Mucosa of descending colon (tissue), 3 donors: ENCODE measurements around the gene B3GNT9. TPM values are rescaled to one million over a fixed set of nuclear protein-coding genes. Genes with fewer than 3 reads are reported as not detected.
"Not testable (repeated sequence)": the region's sequence is repeated elsewhere in the genome, so short reads cannot be mapped to it uniquely, and the experiment has no call there.

ENCODE experiments used
- ATAC-seq: fragments of 200-7000 bp; cut with Tn5 transposase; one replicate; pipeline ENCODE4 v1.9.1; 2020; ENCODE audit warnings: mild to moderate bottlenecking, moderate library complexity
- DNase-seq, 3 donors: peaks; one replicate each; pipeline ENCODE4 v3.0.0-alpha.2; 2020
- H3K36me3 ChIP-seq: fragments of 200-600 bp; one replicate; pipeline ENCODE4 v1.8.0; 2021; ENCODE audit warnings: low read depth, mild to moderate bottlenecking
- H3K4me1 ChIP-seq: fragments of 200-600 bp; one replicate; pipeline ENCODE4 v1.8.0; 2021; ENCODE audit warnings: low read depth, mild to moderate bottlenecking
- H3K4me3 ChIP-seq: fragments of 200-600 bp; one replicate; pipeline ENCODE4 v1.8.0; 2021; ENCODE audit warnings: mild to moderate bottlenecking
- H3K9me3 ChIP-seq: fragments of 200-600 bp; one replicate; pipeline ENCODE4 v1.8.0; 2021; ENCODE audit warnings: mild to moderate bottlenecking
- CTCF ChIP-seq: fragments of 200-600 bp; IDR thresholded peaks from one replicate; pipeline ENCODE4 v1.8.0; 2022; ENCODE audit warnings: antibody characterized with exemption, mild to moderate bottlenecking
- intact Hi-C, 2 donors: fragments of 100-400 bp; cut with DNase I in 1 of 2; cut with micrococcal nuclease in 1 of 2; formaldehyde crosslinking; loops; one replicate each; pipeline versions ENCODE4 v1.11.0 to v1.11.1; 2022; cut with DNase I, micrococcal nuclease
- total RNA-seq, 3 donors: library from RNA; stranded (reverse); fragmentation: NEBNext Ultra II Directional in 2 of 3; extraction: Animal tissue kit (Norgen Biotek cat#: 25700) in 2 of 3; gene quantifications; one replicate each; pipeline versions ENCODE4 v1.2.1 to v1.2.4, GENCODE V29; 2021 to 2023
- donor health status: DM: no; HTN: no; CAD: no; lungs with moderate emphysema.
- donor health status: DM: no; HTN: no; CAD: no.
- donor health status: DM: no; HTN: yes; CAD: no.

Gene B3GNT9
- total RNA-seq, 3 donors from 2014 or later: 1.5 to 8.4 (median 4.0) TPM

GRCh38 chr16:67128887-67129286 is 21.9 kb downstream of the B3GNT9 start:
- no peak for TF ChIP-seq CTCF
- no peaks in the 10 kb centered on the region for H3K36me3 ChIP-seq

GRCh38 chr16:67128417-67128816 is 22.4 kb downstream of the B3GNT9 start:
- intact Hi-C loops: no loop called here
- no peak for TF ChIP-seq CTCF

More at GRCh38 chr16:67128887-67129286, 21.9 kb downstream of the B3GNT9 start:
- H3K9me3 ChIP-seq: no peaks in the 10 kb centered on the region
- intact Hi-C loops: no loop called here
- ATAC-seq (no peak), DNase-seq (no peak)
- H3K4me1 ChIP-seq: no peaks in the 10 kb centered on the region
- no peak overlapping the region for H3K4me3 ChIP-seq

GRCh38 chr16:67122799-67123198 is 28.0 kb downstream of the B3GNT9 start:
- ATAC-seq, H3K9me3 ChIP-seq, H3K36me3 ChIP-seq, H3K4me1 ChIP-seq, DNase-seq, H3K4me3 ChIP-seq, intact Hi-C loops: not testable (repeated sequence)

More at GRCh38 chr16:67128417-67128816, 22.4 kb downstream of the B3GNT9 start:
- H3K4me1 ChIP-seq: no peaks in the 10 kb centered on the region
- H3K9me3 ChIP-seq: no peaks in the 10 kb centered on the region
- no peak overlapping the region for H3K4me3 ChIP-seq
- ATAC-seq: no peak
- no peak for DNase-seq
- no peaks in the 10 kb centered on the region for H3K36me3 ChIP-seq

GRCh38 chr16:67120025-67120424 is 30.8 kb downstream of the B3GNT9 start:
- no peak overlapping the region for H3K4me3 ChIP-seq
- no peak for TF ChIP-seq CTCF
- intact Hi-C loops: no loop called here
- no peaks in the 10 kb centered on the region for H3K9me3 ChIP-seq
- H3K4me1 ChIP-seq: no peaks in the 10 kb centered on the region
- DNase-seq (no peak), ATAC-seq (no peak)
- no peaks in the 10 kb centered on the region for H3K36me3 ChIP-seq

GRCh38 chr16:67117716-67118115 is 33.1 kb downstream of the B3GNT9 start:
- ATAC-seq (no peak), DNase-seq (no peak)
- H3K4me3 ChIP-seq: no peak overlapping the region
- H3K4me1 ChIP-seq: peaks cover 5% of the 10 kb centered on the region
- no peak for TF ChIP-seq CTCF
- no peaks in the 10 kb centered on the region for H3K9me3 ChIP-seq
- intact Hi-C loops: no loop called here
- H3K36me3 ChIP-seq: no peaks in the 10 kb centered on the region

GRCh38 chr16:67116388-67117311 is 34.1 kb downstream of the B3GNT9 start:
- H3K4me3 ChIP-seq: no peak overlapping the region
- TF ChIP-seq CTCF: no peak
- intact Hi-C loops: no loop called here
- ATAC-seq (no peak), DNase-seq (no peak)
- H3K9me3 ChIP-seq: no peaks in the 10 kb centered on the region
- peaks cover 5% of the 10 kb centered on the region for H3K4me1 ChIP-seq
- H3K36me3 ChIP-seq: no peaks in the 10 kb centered on the region
